Neural cell (in vitro differentiated cells): ENCODE measurements around the gene RRAGD. TPM values are rescaled to one million over a fixed set of nuclear protein-coding genes. Genes with fewer than 3 reads are reported as not detected.

Experiments
- H2AFZ ChIP-seq: fragments of 200-600, 300-800 bp; sonication (generic), shearing (Covaris generic); 2 replicates; pipeline ENCODE4 v1.6.0; 2014; ENCODE audit warnings: low read depth, mild to moderate bottlenecking, antibody characterized with exemption, low read length, moderate library complexity
- H3F3A ChIP-seq: fragments of 200-600 bp; shearing (Covaris generic); 2 replicates; pipeline ENCODE4 v1.6.1; 2016; ENCODE audit warnings: mild to moderate bottlenecking, moderate library complexity, mixed read lengths, antibody characterized with exemption, low read length; ENCODE audit not compliant: insufficient read depth, poor library complexity, severe bottlenecking
- H3K27ac ChIP-seq: fragments of 200-600, 300-800 bp; sonication (generic), shearing (Covaris generic); 2 replicates; pipeline ENCODE4 v1.5.1; 2014; ENCODE audit warnings: mild to moderate bottlenecking, low read length, moderate library complexity
- H3K27me3 ChIP-seq: fragments of 300-800, 200-600 bp; sonication (generic), shearing (Covaris generic); 2 replicates; pipeline ENCODE4 v1.6.0; 2014; ENCODE audit warnings: mild to moderate bottlenecking, low read depth, low read length, moderate library complexity; ENCODE audit not compliant: insufficient read depth
- H3K36me3 ChIP-seq: fragments of 300-800, 200-600 bp; sonication (generic), shearing (Covaris generic); 2 replicates; pipeline ENCODE4 v1.5.1; 2014; ENCODE audit warnings: mild to moderate bottlenecking, antibody characterized with exemption, low read length, moderate library complexity; ENCODE audit not compliant: insufficient read depth
- H3K4me2 ChIP-seq: fragments of 300-800, 200-600 bp; sonication (generic), shearing (Covaris generic); 2 replicates; pipeline ENCODE4 v1.6.0; 2014; ENCODE audit warnings: mild to moderate bottlenecking, low read length
- H3K4me3 ChIP-seq: fragments of 300-800, 200-600 bp; sonication (generic), shearing (Covaris generic); 2 replicates; pipeline ENCODE4 v1.5.1; 2014; ENCODE audit warnings: mild to moderate bottlenecking, low read length, moderate library complexity
- H3K79me2 ChIP-seq: fragments of 200-600 bp; shearing (Covaris generic); replicated peaks from 2 replicates; pipeline ENCODE4 v1.6.0; 2014; ENCODE audit warnings: mild to moderate bottlenecking, low read length, moderate library complexity; ENCODE audit not compliant: insufficient read depth
- H3K9ac ChIP-seq: fragments of 300-800, 200-600 bp; sonication (generic), shearing (Covaris generic); 2 replicates; pipeline ENCODE4 v1.6.1; 2016; ENCODE audit warnings: mild to moderate bottlenecking, low read length, mixed read lengths
- H3K9me2 ChIP-seq: fragments of 200-600 bp; shearing (Covaris generic); 2 replicates; pipeline ENCODE4 v1.6.1; 2016; ENCODE audit warnings: mild to moderate bottlenecking, low read length, mixed read lengths; ENCODE audit not compliant: insufficient read depth
- H3K9me3 ChIP-seq: fragments of 200-600, 300-800 bp; sonication (generic), shearing (Covaris generic); 2 replicates; pipeline ENCODE4 v1.6.1; 2016; ENCODE audit warnings: mild to moderate bottlenecking, mixed run types, low read length, moderate library complexity, mixed read lengths
- H4K20me1 ChIP-seq: fragments of 200-600 bp; shearing (Covaris generic); 2 replicates; pipeline ENCODE4 v1.6.1; 2016; ENCODE audit warnings: mild to moderate bottlenecking, mixed run types; ENCODE audit not compliant: insufficient read depth
- CTCF ChIP-seq: fragments of 450-650 bp; IDR thresholded peaks from 2 replicates; pipeline ENCODE4 v1.5.1; 2014; ENCODE audit warnings: antibody characterized with exemption, mild to moderate bottlenecking, moderate library complexity; ENCODE audit not compliant: poor library complexity, severe bottlenecking
- EP300 ChIP-seq: fragments of 450-650 bp; conservative IDR thresholded peaks from 2 replicates; pipeline ENCODE4 v1.6.1; 2014; ENCODE audit warnings: antibody characterized with exemption, mild to moderate bottlenecking, moderate library complexity; ENCODE audit not compliant: poor library complexity, severe bottlenecking
- EZH2 ChIP-seq: fragments of 200-600, 300-800 bp; shearing (Covaris generic), sonication (generic); IDR thresholded peaks from 2 replicates; pipeline ENCODE4 v1.6.1; 2014; ENCODE audit warnings: antibody characterized with exemption, low read length, borderline replicate concordance, mild to moderate bottlenecking; ENCODE audit not compliant: insufficient read depth, poor library complexity, severe bottlenecking
- MXI1 ChIP-seq: fragments of 450-650 bp; conservative IDR thresholded peaks from 2 replicates; pipeline ENCODE4 v1.6.1; 2014; ENCODE audit warnings: antibody characterized with exemption, mild to moderate bottlenecking; ENCODE audit not compliant: poor library complexity, severe bottlenecking
- POLR2AphosphoS5 ChIP-seq: IDR thresholded peaks from 2 replicates; pipeline ENCODE4 v1.6.1; 2012
- RAD21 ChIP-seq: fragments of 450-650 bp; conservative IDR thresholded peaks from 2 replicates; pipeline ENCODE4 v1.6.1; 2014; ENCODE audit warnings: antibody characterized with exemption, mild to moderate bottlenecking, moderate library complexity
- REST ChIP-seq: IDR thresholded peaks from 2 replicates; pipeline ENCODE4 v1.6.1; 2012; ENCODE audit warnings: borderline replicate concordance
- SMC3 ChIP-seq: fragments of 450-650 bp; conservative IDR thresholded peaks from 2 replicates; pipeline ENCODE4 v1.6.1; 2014; ENCODE audit warnings: antibody characterized with exemption, mild to moderate bottlenecking, moderate library complexity; ENCODE audit not compliant: poor library complexity
- TAF1 ChIP-seq: IDR thresholded peaks from 2 replicates; pipeline ENCODE4 v1.6.1; 2012; ENCODE audit warnings: low read depth
- polyA plus RNA-seq: library from polyadenylated mRNA; depleted of rRNA; stranded (reverse); fragments of >200 nt; gene quantifications from 2 replicates; pipeline ENCODE4 v1.2.3, GENCODE V29; 2014

RRAGD gene
- polyA plus RNA-seq, 1 donor from 2014 or later: 34.1 TPM

GRCh38 chr6:89360415-89360999 lies 51.6 kb downstream of the RRAGD start:
- no peak for TF ChIP-seq REST
- no peak for TF ChIP-seq EZH2
- no peak for TF ChIP-seq CTCF
- TF ChIP-seq SMC3: no peak
- no peak for TF ChIP-seq TAF1
- no peak for TF ChIP-seq MXI1
- TF ChIP-seq RAD21: no peak
- TF ChIP-seq POLR2AphosphoS5: no peak
- no peak for TF ChIP-seq EP300
- no peaks in the 10 kb centered on the region for H3K9me3 ChIP-seq

GRCh38 chr6:89359561-89359960 lies 52.5 kb downstream of the RRAGD start:
- Histone ChIP-seq H3K79me2 (no peaks in the 10 kb centered on the region), H3K27ac (no peak overlapping the region), H3K4me3 (no peak overlapping the region), H3K36me3 (no peaks in the 10 kb centered on the region), H3K27me3 (no peaks in the 10 kb centered on the region), H3K9ac (no peak overlapping the region), H3K4me2 (no peak overlapping the region), H4K20me1 (no peaks in the 10 kb centered on the region), H3K9me3 (no peaks in the 10 kb centered on the region), H3F3A (no peaks in the 10 kb centered on the region), H2AFZ (no peak overlapping the region), H3K9me2 (no peaks in the 10 kb centered on the region)
- TF ChIP-seq SMC3 (no peak), POLR2AphosphoS5 (no peak), EZH2 (no peak), MXI1 (no peak), CTCF (no peak), TAF1 (no peak), EP300 (no peak), RAD21 (no peak), REST (no peak)

More at GRCh38 chr6:89360415-89360999, 51.6 kb downstream of the RRAGD start:
- H3K79me2 ChIP-seq: no peaks in the 10 kb centered on the region
- no peak overlapping the region for H3K4me2 ChIP-seq
- no peaks in the 10 kb centered on the region for H3K36me3 ChIP-seq
- H3F3A ChIP-seq: no peaks in the 10 kb centered on the region
- H4K20me1 ChIP-seq: no peaks in the 10 kb centered on the region
- H3K4me3 ChIP-seq: no peak overlapping the region
- H3K27me3 ChIP-seq: no peaks in the 10 kb centered on the region
- no peak overlapping the region for H3K9ac ChIP-seq
- H3K27ac ChIP-seq: no peak overlapping the region
- H2AFZ ChIP-seq: no peak overlapping the region
- no peaks in the 10 kb centered on the region for H3K9me2 ChIP-seq
